Trophoblast cell (in vitro differentiated cells and primary cell): ENCODE data around the gene MYCN.

Experiments
- DNase-seq, 2 donors: peaks; one replicate each; pipeline ENCODE4 v3.0.0-alpha.2; 2016
- H2AFZ ChIP-seq: 2 replicates; pipeline ENCODE4 v1.6.1; 2013; ENCODE audit warnings: low read length, moderate library complexity, mild to moderate bottlenecking; ENCODE audit not compliant: insufficient read depth, poor library complexity
- H2AK5ac ChIP-seq: 2 replicates; pipeline ENCODE4 v1.6.1; 2013; ENCODE audit warnings: mild to moderate bottlenecking, low read length
- H2BK120ac ChIP-seq: 2 replicates; pipeline ENCODE4 v1.6.1; 2013; ENCODE audit warnings: low read length, mild to moderate bottlenecking, moderate library complexity; ENCODE audit not compliant: insufficient read depth, poor library complexity
- H2BK12ac ChIP-seq: 2 replicates; pipeline ENCODE4 v1.6.1; 2013; ENCODE audit warnings: mild to moderate bottlenecking, low read length, moderate library complexity
- H2BK5ac ChIP-seq: 2 replicates; pipeline ENCODE4 v1.6.1; 2013; ENCODE audit warnings: low read length, low read depth, moderate library complexity, mild to moderate bottlenecking; ENCODE audit not compliant: poor library complexity
- H3K14ac ChIP-seq: 2 replicates; pipeline ENCODE4 v1.6.1; 2013; ENCODE audit warnings: mild to moderate bottlenecking, low read length
- H3K18ac ChIP-seq: 2 replicates; pipeline ENCODE4 v1.6.1; 2013; ENCODE audit warnings: mild to moderate bottlenecking, low read length
- H3K23ac ChIP-seq: 2 replicates; pipeline ENCODE4 v1.6.1; 2013; ENCODE audit warnings: low read length
- H3K27ac ChIP-seq: 2 replicates; pipeline ENCODE4 v1.5.1; 2013; ENCODE audit warnings: low read depth, mild to moderate bottlenecking, inconsistent platforms, low read length, moderate library complexity
- H3K27me3 ChIP-seq: 2 replicates; pipeline ENCODE4 v1.6.1; 2013; ENCODE audit warnings: inconsistent platforms, mild to moderate bottlenecking, low read length, moderate library complexity; ENCODE audit not compliant: insufficient read depth
- H3K36me3 ChIP-seq, 2 experiments: 1 replicate in 1 of 2; 2 replicates in 1 of 2; pipeline ENCODE4 v1.6.1; 2013; ENCODE audit warnings: low read length in 2 of 2, mild to moderate bottlenecking in 2 of 2, moderate library complexity in 1 of 2; ENCODE audit not compliant: insufficient read depth in 2 of 2, control insufficient read depth in 1 of 2
- H3K4ac ChIP-seq: 2 replicates; pipeline ENCODE4 v1.6.1; 2013; ENCODE audit warnings: low read depth, mild to moderate bottlenecking, low read length, moderate library complexity
- H3K4me1 ChIP-seq, 2 experiments: 1 replicate in 1 of 2; 2 replicates in 1 of 2; pipeline ENCODE4 v1.6.1; 2013; ENCODE audit warnings: low read length in 2 of 2, mild to moderate bottlenecking in 2 of 2, moderate library complexity in 1 of 2; ENCODE audit not compliant: insufficient read depth in 2 of 2, control insufficient read depth in 1 of 2
- H3K4me2 ChIP-seq: 2 replicates; pipeline ENCODE4 v1.6.1; 2013; ENCODE audit warnings: inconsistent platforms, mild to moderate bottlenecking, low read length, moderate library complexity
- H3K4me3 ChIP-seq: 2 replicates; pipeline ENCODE4 v1.5.1; 2013; ENCODE audit warnings: mild to moderate bottlenecking, low read depth, low read length, inconsistent platforms
- H3K79me1 ChIP-seq: one replicate; pipeline ENCODE4 v1.6.1; 2013; ENCODE audit warnings: low read length
- H3K79me2 ChIP-seq: 2 replicates; pipeline ENCODE4 v1.6.1; 2013; ENCODE audit warnings: low read length, mild to moderate bottlenecking; ENCODE audit not compliant: control insufficient read depth, insufficient read depth, poor library complexity
- H3K9ac ChIP-seq: 2 replicates; pipeline ENCODE4 v1.6.1; 2013; ENCODE audit warnings: mild to moderate bottlenecking, low read length
- H3K9me3 ChIP-seq: 2 replicates; pipeline ENCODE4 v1.6.1; 2013; ENCODE audit warnings: low read depth, mild to moderate bottlenecking, control low read depth, inconsistent platforms, low read length; ENCODE audit not compliant: insufficient read depth
- H4K12ac ChIP-seq: 2 replicates; pipeline ENCODE4 v1.6.1; 2013; ENCODE audit warnings: low read depth, mild to moderate bottlenecking, low read length, moderate library complexity
- H4K8ac ChIP-seq: 2 replicates; pipeline ENCODE4 v1.6.1; 2013; ENCODE audit warnings: low read depth, mild to moderate bottlenecking, low read length, moderate library complexity
- H4K91ac ChIP-seq: one replicate; pipeline ENCODE4 v1.6.1; 2013; ENCODE audit warnings: low read depth, mild to moderate bottlenecking, low read length, moderate library complexity
- WGBS: extraction: QIAGEN DNeasy Blood & Tissue Kit; methylation state at CpG from one replicate; pipeline ENCODE4 v1.1.7; 2013; ENCODE audit warnings: missing lambda C conversion rate; ENCODE audit not compliant: insufficient read length, insufficient coverage; ENCODE audit errors: extremely low coverage; 5-methylcytosine and 5-hydroxymethylcytosine counted together

MYCN gene

GRCh38 chr2:15944325-15945017, 4.1 kb downstream of the MYCN start:
- Histone ChIP-seq H3K79me2 (peaks cover 27% of the 10 kb centered on the region), H2BK120ac (no peak overlapping the region), H3K9ac (no peak overlapping the region), H3K23ac (no peak overlapping the region), H3K4me3 (no peak overlapping the region), H3K4me1 (peaks cover 5 to 9% of the 10 kb centered on the region in 2 experiments), H3K4ac (no peak overlapping the region), H4K12ac (no peak overlapping the region), H4K8ac (no peak overlapping the region), H3K9me3 (no peaks in the 10 kb centered on the region), H2AFZ (no peak overlapping the region), H3K18ac (no peak overlapping the region), H3K4me2 (peak overlapping the region; percentile 99), H2BK12ac (no peak overlapping the region), H3K27me3 (no peaks in the 10 kb centered on the region), H2AK5ac (no peak overlapping the region), H2BK5ac (no peak overlapping the region), H4K91ac (no peak overlapping the region), H3K27ac (no peak overlapping the region), H3K14ac (no peak overlapping the region), H3K79me1 (peaks cover 27% of the 10 kb centered on the region), H3K36me3 (peaks cover 10 to 18% of the 10 kb centered on the region in 2 experiments)
- DNase-seq, result peak in 1 of 2 donors; percentile 2
- no CpG with 5 or more reads among the region's 4 CpGs for WGBS

GRCh38 chr2:15945909-15946705, 5.8 kb downstream of the MYCN start:
- no peaks in the 10 kb centered on the region for H3K9me3 ChIP-seq
- H4K8ac ChIP-seq, result no peak overlapping the region
- WGBS, result no CpG with 5 or more reads among the region's 17 CpGs
- H3K79me1 ChIP-seq, result peaks cover 15% of the 10 kb centered on the region
- H3K4me1 ChIP-seq, result peaks cover 3 to 7% of the 10 kb centered on the region in 2 experiments
- no peak overlapping the region for H4K12ac ChIP-seq
- H4K91ac ChIP-seq, result no peak overlapping the region
- H3K36me3 ChIP-seq, result peaks cover 10 to 18% of the 10 kb centered on the region in 2 experiments
- H3K23ac ChIP-seq, result no peak overlapping the region
- H2BK12ac ChIP-seq, result no peak overlapping the region
- peak in 1 of 2 donors; percentile 3 for DNase-seq
- H2BK5ac ChIP-seq, result no peak overlapping the region
- no peak overlapping the region for H2AK5ac ChIP-seq
- H3K18ac ChIP-seq, result no peak overlapping the region
- H3K4me3 ChIP-seq, result no peak overlapping the region
- H2BK120ac ChIP-seq, result no peak overlapping the region
- no peak overlapping the region for H3K9ac ChIP-seq
- H3K4me2 ChIP-seq, result no peak overlapping the region
- no peaks in the 10 kb centered on the region for H3K27me3 ChIP-seq
- H3K14ac ChIP-seq, result no peak overlapping the region
- no peak overlapping the region for H3K27ac ChIP-seq
- H3K4ac ChIP-seq, result no peak overlapping the region
- no peak overlapping the region for H2AFZ ChIP-seq
- H3K79me2 ChIP-seq, result peaks cover 19% of the 10 kb centered on the region

- H2BK120ac ChIP-seq, result no peak overlapping the region
- WGBS, result no CpG with 5 or more reads among the region's 3 CpGs
- H3K4me2 ChIP-seq, result no peak overlapping the region
These were observed 6.6 kb downstream of the MYCN start for GRCh38 chr2:15946983-15947382.

GRCh38 chr2:15947431-15947830, 7.1 kb downstream of the MYCN start:
- no peaks in the 10 kb centered on the region for H3K27me3 ChIP-seq
- no peak overlapping the region for H3K27ac ChIP-seq
- H3K4ac ChIP-seq, result no peak overlapping the region
- H3K79me2 ChIP-seq, result peaks cover 10% of the 10 kb centered on the region
- no peak overlapping the region for H3K14ac ChIP-seq
- no peak overlapping the region for H2AFZ ChIP-seq
- H3K18ac ChIP-seq, result no peak overlapping the region
- DNase-seq, result peak in 1 of 2 donors; percentile 6
- no peak overlapping the region for H3K4me2 ChIP-seq
- no peak overlapping the region for H3K9ac ChIP-seq
- peaks cover 5% of the 10 kb centered on the region for H3K79me1 ChIP-seq
- H2BK120ac ChIP-seq, result no peak overlapping the region
- H3K4me3 ChIP-seq, result no peak overlapping the region
- H4K12ac ChIP-seq, result no peak overlapping the region
- H2AK5ac ChIP-seq, result no peak overlapping the region
- peaks cover 10 to 14% of the 10 kb centered on the region in 2 experiments for H3K36me3 ChIP-seq
- no peak overlapping the region for H4K8ac ChIP-seq
- H3K9me3 ChIP-seq, result no peaks in the 10 kb centered on the region
- H3K23ac ChIP-seq, result no peak overlapping the region
- H3K4me1 ChIP-seq, result peaks cover 3 to 7% of the 10 kb centered on the region in 2 experiments
- no peak overlapping the region for H4K91ac ChIP-seq
- no peak overlapping the region for H2BK5ac ChIP-seq
- no CpG with 5 or more reads among the region's 2 CpGs for whole genome bisulfite sequencing
- H2BK12ac ChIP-seq, result no peak overlapping the region

More at GRCh38 chr2:15946983-15947382, 6.6 kb downstream of the MYCN start:
- Histone ChIP-seq H4K8ac (no peak overlapping the region), H3K18ac (no peak overlapping the region), H4K91ac (no peak overlapping the region), H2AFZ (no peak overlapping the region), H2BK12ac (no peak overlapping the region), H3K27ac (no peak overlapping the region), H3K4me1 (peaks cover 3 to 7% of the 10 kb centered on the region in 2 experiments), H4K12ac (no peak overlapping the region), H3K9ac (no peak overlapping the region), H3K27me3 (no peaks in the 10 kb centered on the region), H2AK5ac (no peak overlapping the region), H3K14ac (no peak overlapping the region), H3K79me1 (peaks cover 10% of the 10 kb centered on the region), H3K4ac (no peak overlapping the region), H3K36me3 (peaks cover 10 to 18% of the 10 kb centered on the region in 2 experiments), H3K79me2 (peaks cover 14% of the 10 kb centered on the region), H2BK5ac (no peak overlapping the region), H3K9me3 (no peaks in the 10 kb centered on the region), H3K23ac (no peak overlapping the region), H3K4me3 (no peak overlapping the region)
- DNase-seq, result no peak
